ENCODE data around the gene HECTD3. TPM values are rescaled to one million over a fixed set of nuclear protein-coding genes. Genes with fewer than 3 reads are reported as not detected.
A peak's percentile ranks its signal among the peaks of the same experiment; 100 is the strongest.

HECTD3 gene
- total and polyA plus RNA-seq, 9 of the 15 experiments (the other 6 are each of a cell fraction or from before 2014, with no cell fraction given) = 6.3 to 50.8 (median 18.9) TPM

DNA sequence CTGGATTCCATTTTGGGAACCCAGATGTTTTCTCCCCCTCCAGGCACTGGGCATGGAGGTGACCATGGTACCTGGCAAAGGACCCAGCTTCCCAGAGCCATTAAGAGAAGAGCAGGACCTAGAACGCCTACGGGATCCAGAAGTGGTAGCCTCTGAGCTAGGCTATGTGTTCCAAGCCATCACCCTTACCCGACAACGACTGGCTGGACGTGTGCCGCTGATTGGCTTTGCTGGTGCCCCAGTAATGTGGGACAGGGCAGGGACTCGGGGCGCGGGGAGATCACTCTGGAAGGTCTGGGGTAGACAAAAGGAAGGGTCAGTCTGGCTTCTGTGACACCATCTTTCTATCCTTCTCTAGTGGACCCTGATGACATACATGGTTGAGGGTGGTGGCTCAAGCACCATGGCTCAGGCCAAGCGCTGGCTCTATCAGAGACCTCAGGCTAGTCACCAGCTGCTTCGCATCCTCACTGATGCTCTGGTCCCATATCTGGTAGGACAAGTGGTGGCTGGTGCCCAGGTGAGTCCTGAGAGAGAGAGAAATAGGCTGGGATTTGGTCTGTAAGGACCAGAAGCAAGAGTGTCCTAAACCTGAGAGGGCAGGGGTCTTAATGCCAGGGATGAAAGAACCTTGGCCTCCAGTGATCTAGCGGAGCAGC is 2.6 kb upstream of the HECTD3 start:
- intact Hi-C loops (cut with micrococcal nuclease) = loop anchor here (1.0 to 10.0 kb wide), 6 partner anchors 86 to 561 kb away; partner anchors contain the start of gene ZSWIM5
- ATAC-seq (no peak), DNase-seq (ENCODE audit: extremely low read depth in 1 of 4, low spot score in 3 of 4) (peak in 2 of 4 experiments; percentile 15 to 35), FAIRE-seq (no peak)
- Histone ChIP-seq H3K27me3 (ENCODE audit: control insufficient read depth in 2 of 2, insufficient read depth in 2 of 2, low read length in 2 of 2) (no peaks in the 10 kb centered on the region), H3K9me1 (ENCODE audit: control insufficient read depth, insufficient read depth, low read length) (peaks cover 9% of the 10 kb centered on the region), H3K36me3 (ENCODE audit: control insufficient read depth, insufficient read depth, low read length) (peaks cover 43% of the 10 kb centered on the region), H4K20me1 (replicated peaks; ENCODE audit: control insufficient read depth, insufficient read depth, low read length) (peaks cover 24% of the 10 kb centered on the region; the same call in 1 of the 2 replicates), H3K4me3 (peak overlapping the region; percentile 86), H3K4me2 (ENCODE audit: insufficient read depth, low read length) (peak overlapping the region; percentile 95), H3K9ac (ENCODE audit: insufficient read depth in 1 of 2, low read depth in 2 of 2, low read length in 2 of 2) (peak overlapping the region; percentile 84 to 89), H3K4me1 (replicated peaks in 1 of 2; ENCODE audit: control insufficient read depth in 2 of 2, insufficient read depth in 2 of 2, low read length in 2 of 2) (peaks cover 44 to 47% of the 10 kb centered on the region in 2 experiments), H2AFZ (ENCODE audit: low read depth, low read length) (no peak overlapping the region), H3K27ac (ENCODE audit: extremely low read depth, low read depth, low read length) (peak overlapping the region; percentile 85), H3K9me3 (replicated peaks; ENCODE audit: control insufficient read depth, insufficient read depth, low read depth, low read length) (no peaks in the 10 kb centered on the region), H3K79me2 (ENCODE audit: control insufficient read depth, insufficient read depth, low read length) (peaks cover 51% of the 10 kb centered on the region)
- in situ Hi-C loops (cut with MboI) = loop anchor here (5.0 kb wide), 4 partner anchors 176 to 479 kb away; partner anchors contain the start of gene TESK2
- POLR2A ChIA-PET = interaction anchor here (0.6 to 8.7 kb wide), 32 partner anchors 9 to 508 kb away, joined by 3 to 113 read pairs (median 4); partner anchors contain the start of genes BTBD19, CCDC163, EIF2B3 and HPDL
- 20% methylated on average over 12 of the region's 12 CpGs for WGBS (ENCODE audit: insufficient coverage, low coverage, missing lambda C conversion rate)
- CTCF ChIA-PET (ENCODE audit: low intra/inter-chr PET ratio) = interaction anchor here (0.5 to 4.6 kb wide), 9 partner anchors 178 to 486 kb away, joined by 3 to 58 read pairs (median 4); partner anchors contain the start of genes CCDC163 and MMACHC
- BruUV-seq (replicated peaks) = no TSS peak
- no peak for TF ChIP-seq GTF2F1 (IDR thresholded peaks at IDR 0.05; ENCODE audit: low read depth, low read length)
- no peak for TF ChIP-seq BRCA1 (IDR thresholded peaks at IDR 0.05)
- TF ChIP-seq BRCA1 (CRISPR knock-in tag; IDR thresholded peaks at IDR 0.05) = 0 out of 2 replicates have a peak, but pooled peaks have one; percentile 19
- TF ChIP-seq, protein P1, sequence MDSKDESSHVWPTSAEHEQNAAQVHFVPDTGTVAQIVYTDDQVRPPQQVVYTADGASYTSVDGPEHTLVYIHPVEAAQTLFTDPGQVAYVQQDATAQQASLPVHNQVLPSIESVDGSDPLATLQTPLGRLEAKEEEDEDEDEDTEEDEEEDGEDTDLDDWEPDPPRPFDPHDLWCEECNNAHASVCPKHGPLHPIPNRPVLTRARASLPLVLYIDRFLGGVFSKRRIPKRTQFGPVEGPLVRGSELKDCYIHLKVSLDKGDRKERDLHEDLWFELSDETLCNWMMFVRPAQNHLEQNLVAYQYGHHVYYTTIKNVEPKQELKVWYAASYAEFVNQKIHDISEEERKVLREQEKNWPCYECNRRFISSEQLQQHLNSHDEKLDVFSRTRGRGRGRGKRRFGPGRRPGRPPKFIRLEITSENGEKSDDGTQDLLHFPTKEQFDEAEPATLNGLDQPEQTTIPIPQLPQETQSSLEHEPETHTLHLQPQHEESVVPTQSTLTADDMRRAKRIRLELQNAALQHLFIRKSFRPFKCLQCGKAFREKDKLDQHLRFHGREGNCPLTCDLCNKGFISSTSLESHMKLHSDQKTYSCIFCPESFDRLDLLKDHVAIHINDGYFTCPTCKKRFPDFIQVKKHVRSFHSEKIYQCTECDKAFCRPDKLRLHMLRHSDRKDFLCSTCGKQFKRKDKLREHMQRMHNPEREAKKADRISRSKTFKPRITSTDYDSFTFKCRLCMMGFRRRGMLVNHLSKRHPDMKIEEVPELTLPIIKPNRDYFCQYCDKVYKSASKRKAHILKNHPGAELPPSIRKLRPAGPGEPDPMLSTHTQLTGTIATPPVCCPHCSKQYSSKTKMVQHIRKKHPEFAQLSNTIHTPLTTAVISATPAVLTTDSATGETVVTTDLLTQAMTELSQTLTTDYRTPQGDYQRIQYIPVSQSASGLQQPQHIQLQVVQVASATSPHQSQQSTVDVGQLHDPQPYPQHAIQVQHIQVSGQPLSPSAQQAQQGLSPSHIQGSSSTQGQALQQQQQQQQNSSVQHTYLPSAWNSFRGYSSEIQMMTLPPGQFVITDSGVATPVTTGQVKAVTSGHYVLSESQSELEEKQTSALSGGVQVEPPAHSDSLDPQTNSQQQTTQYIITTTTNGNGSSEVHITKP (IDR thresholded peaks at IDR 0.05; ENCODE audit: partially characterized antibody) = no peak
- no peak for TF ChIP-seq ZNF282 (CRISPR knock-in tag; IDR thresholded peaks at IDR 0.05)
- 0 out of 2 replicates have a peak, but pooled peaks have one; percentile 5 for TF ChIP-seq CXXC5 (CRISPR knock-in tag; IDR thresholded peaks at IDR 0.05)
- TF ChIP-seq ETV1 (tag; conservative IDR thresholded peaks at IDR 0.05; ENCODE audit: low read depth) = 0 out of 2 replicates have a peak, but pooled peaks have one; percentile 7
- TF ChIP-seq DMBX1 (CRISPR knock-in tag; IDR thresholded peaks at IDR 0.05; ENCODE audit: borderline replicate concordance) = peak; percentile 57; the same call in 1 of the 2 replicates
- TF ChIP-seq, protein P2, sequence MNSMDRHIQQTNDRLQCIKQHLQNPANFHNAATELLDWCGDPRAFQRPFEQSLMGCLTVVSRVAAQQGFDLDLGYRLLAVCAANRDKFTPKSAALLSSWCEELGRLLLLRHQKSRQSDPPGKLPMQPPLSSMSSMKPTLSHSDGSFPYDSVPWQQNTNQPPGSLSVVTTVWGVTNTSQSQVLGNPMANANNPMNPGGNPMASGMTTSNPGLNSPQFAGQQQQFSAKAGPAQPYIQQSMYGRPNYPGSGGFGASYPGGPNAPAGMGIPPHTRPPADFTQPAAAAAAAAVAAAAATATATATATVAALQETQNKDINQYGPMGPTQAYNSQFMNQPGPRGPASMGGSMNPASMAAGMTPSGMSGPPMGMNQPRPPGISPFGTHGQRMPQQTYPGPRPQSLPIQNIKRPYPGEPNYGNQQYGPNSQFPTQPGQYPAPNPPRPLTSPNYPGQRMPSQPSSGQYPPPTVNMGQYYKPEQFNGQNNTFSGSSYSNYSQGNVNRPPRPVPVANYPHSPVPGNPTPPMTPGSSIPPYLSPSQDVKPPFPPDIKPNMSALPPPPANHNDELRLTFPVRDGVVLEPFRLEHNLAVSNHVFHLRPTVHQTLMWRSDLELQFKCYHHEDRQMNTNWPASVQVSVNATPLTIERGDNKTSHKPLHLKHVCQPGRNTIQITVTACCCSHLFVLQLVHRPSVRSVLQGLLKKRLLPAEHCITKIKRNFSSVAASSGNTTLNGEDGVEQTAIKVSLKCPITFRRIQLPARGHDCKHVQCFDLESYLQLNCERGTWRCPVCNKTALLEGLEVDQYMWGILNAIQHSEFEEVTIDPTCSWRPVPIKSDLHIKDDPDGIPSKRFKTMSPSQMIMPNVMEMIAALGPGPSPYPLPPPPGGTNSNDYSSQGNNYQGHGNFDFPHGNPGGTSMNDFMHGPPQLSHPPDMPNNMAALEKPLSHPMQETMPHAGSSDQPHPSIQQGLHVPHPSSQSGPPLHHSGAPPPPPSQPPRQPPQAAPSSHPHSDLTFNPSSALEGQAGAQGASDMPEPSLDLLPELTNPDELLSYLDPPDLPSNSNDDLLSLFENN (IDR thresholded peaks at IDR 0.05; ENCODE audit: low read depth in 2 of 2, low read length in 2 of 2) = no peak
